ENCODE results near the gene LRG1.

LRG1 gene

GRCh38 chr19:4516199-4516938, 23.5 kb downstream of the LRG1 start:
- WGBS, 2 experiments (ENCODE audit: insufficient coverage in 2 of 2): 83 to 86% methylated on average over 12 to 14 of the region's 14 CpGs
- H3K36me3 ChIP-seq (ENCODE audit: control insufficient read depth, insufficient read depth, low read length): no peaks in the 10 kb centered on the region
- no peaks in the 10 kb centered on the region for H3K4me1 ChIP-seq (ENCODE audit: control insufficient read depth, insufficient read depth, low read length, poor library complexity, severe bottlenecking)

DNA sequence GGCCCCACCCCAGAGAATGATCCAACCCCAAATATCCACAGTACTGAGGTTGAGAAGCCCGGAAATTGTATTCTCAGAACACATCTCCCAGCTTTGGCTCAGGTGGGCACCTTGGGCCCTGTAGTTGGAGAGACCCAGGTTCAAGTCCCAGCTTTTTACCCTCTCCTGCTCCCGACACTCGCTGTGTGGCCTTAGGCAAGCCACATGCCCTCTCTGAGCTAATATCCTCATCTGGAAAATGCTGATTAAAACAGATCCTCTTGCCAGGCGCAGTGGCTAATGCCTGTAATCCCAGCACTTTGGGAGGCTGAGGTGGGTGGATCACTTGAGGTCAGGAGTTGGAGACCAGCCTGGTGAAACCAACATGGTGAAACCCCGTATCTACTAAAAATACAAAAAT, 24.1 kb downstream of the LRG1 start:
- 88 to 92% methylated on average over 4 to 5 of the region's 5 CpGs for WGBS, 2 experiments (ENCODE audit: insufficient coverage in 2 of 2)
- Histone ChIP-seq H3K27ac (ENCODE audit: low read depth, low read length, severe bottlenecking) (no peak overlapping the region), H3K36me3 (ENCODE audit: control insufficient read depth, insufficient read depth, low read length) (no peaks in the 10 kb centered on the region)

More at GRCh38 chr19:4516199-4516938, 23.5 kb downstream of the LRG1 start:
- Histone ChIP-seq H3K4me3 (ENCODE audit: extremely low read depth, insufficient read depth, low read length, poor library complexity, severe bottlenecking) (no peak overlapping the region), H3K9me3 (ENCODE audit: control insufficient read depth, low read length) (no peaks in the 10 kb centered on the region), H3K27ac (ENCODE audit: low read depth, low read length, severe bottlenecking) (no peak overlapping the region)

GRCh38 chr19:4513248-4513647, 26.6 kb downstream of the LRG1 start:
- 94 to 95% methylated on average over 17 of the region's 17 CpGs for WGBS, 2 experiments (ENCODE audit: insufficient coverage in 2 of 2)
- H3K27ac ChIP-seq (ENCODE audit: low read depth, low read length, severe bottlenecking): no peak overlapping the region
- no peaks in the 10 kb centered on the region for H3K4me1 ChIP-seq (ENCODE audit: control insufficient read depth, insufficient read depth, low read length, poor library complexity, severe bottlenecking)
- H3K36me3 ChIP-seq (ENCODE audit: control insufficient read depth, insufficient read depth, low read length): no peaks in the 10 kb centered on the region
- H3K4me3 ChIP-seq (ENCODE audit: extremely low read depth, insufficient read depth, low read length, poor library complexity, severe bottlenecking): no peak overlapping the region
- H3K9me3 ChIP-seq (ENCODE audit: control insufficient read depth, low read length): no peaks in the 10 kb centered on the region

More for the DNA sequence above, 24.1 kb downstream of the LRG1 start:
- H3K4me1 ChIP-seq (ENCODE audit: control insufficient read depth, insufficient read depth, low read length, poor library complexity, severe bottlenecking): no peaks in the 10 kb centered on the region
- H3K4me3 ChIP-seq (ENCODE audit: extremely low read depth, insufficient read depth, low read length, poor library complexity, severe bottlenecking): no peak overlapping the region
- no peaks in the 10 kb centered on the region for H3K9me3 ChIP-seq (ENCODE audit: control insufficient read depth, low read length)

DNA sequence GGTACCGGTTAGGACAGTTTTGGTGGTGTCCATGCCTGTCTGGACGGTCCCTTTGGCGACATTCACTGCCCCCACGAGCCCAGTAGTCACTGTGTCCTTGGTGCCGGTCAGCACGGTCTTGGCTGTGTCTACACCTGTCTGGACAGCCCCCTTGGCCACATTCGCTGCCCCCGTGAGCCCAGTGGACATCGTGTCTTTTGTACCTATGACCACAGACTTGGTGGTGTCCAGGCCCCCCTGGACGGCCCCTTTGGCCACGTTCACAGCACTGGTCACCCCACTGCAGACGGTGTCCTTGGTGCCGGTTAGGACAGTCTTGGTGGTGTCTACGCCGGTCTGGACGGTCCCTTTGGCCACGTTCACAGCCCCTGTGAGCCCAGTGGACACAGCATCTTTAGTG, 27.8 kb downstream of the LRG1 start:
- Histone ChIP-seq H3K4me3 (ENCODE audit: extremely low read depth, insufficient read depth, low read length, poor library complexity, severe bottlenecking) (no peak overlapping the region), H3K4me1 (ENCODE audit: control insufficient read depth, insufficient read depth, low read length, poor library complexity, severe bottlenecking) (no peaks in the 10 kb centered on the region), H3K36me3 (ENCODE audit: control insufficient read depth, insufficient read depth, low read length) (peaks cover 1% of the 10 kb centered on the region), H3K27ac (ENCODE audit: low read depth, low read length, severe bottlenecking) (no peak overlapping the region), H3K9me3 (ENCODE audit: control insufficient read depth, low read length) (no peaks in the 10 kb centered on the region)
- 87 to 89% methylated on average over 17 of the region's 17 CpGs for WGBS, 2 experiments (ENCODE audit: insufficient coverage in 2 of 2)

- Histone ChIP-seq H3K4me3 (ENCODE audit: extremely low read depth, insufficient read depth, low read length, poor library complexity, severe bottlenecking) (no peak overlapping the region), H3K27ac (ENCODE audit: low read depth, low read length, severe bottlenecking) (no peak overlapping the region), H3K9me3 (ENCODE audit: control insufficient read depth, low read length) (no peaks in the 10 kb centered on the region), H3K4me1 (ENCODE audit: control insufficient read depth, insufficient read depth, low read length, poor library complexity, severe bottlenecking) (peaks cover 5% of the 10 kb centered on the region), H3K36me3 (ENCODE audit: control insufficient read depth, insufficient read depth, low read length) (peaks cover 7% of the 10 kb centered on the region)
- WGBS, 2 experiments (ENCODE audit: insufficient coverage in 2 of 2): 82 to 85% methylated on average over 27 of the region's 27 CpGs
These were observed 28.4 kb downstream of the LRG1 start for GRCh38 chr19:4511300-4512054.

DNA sequence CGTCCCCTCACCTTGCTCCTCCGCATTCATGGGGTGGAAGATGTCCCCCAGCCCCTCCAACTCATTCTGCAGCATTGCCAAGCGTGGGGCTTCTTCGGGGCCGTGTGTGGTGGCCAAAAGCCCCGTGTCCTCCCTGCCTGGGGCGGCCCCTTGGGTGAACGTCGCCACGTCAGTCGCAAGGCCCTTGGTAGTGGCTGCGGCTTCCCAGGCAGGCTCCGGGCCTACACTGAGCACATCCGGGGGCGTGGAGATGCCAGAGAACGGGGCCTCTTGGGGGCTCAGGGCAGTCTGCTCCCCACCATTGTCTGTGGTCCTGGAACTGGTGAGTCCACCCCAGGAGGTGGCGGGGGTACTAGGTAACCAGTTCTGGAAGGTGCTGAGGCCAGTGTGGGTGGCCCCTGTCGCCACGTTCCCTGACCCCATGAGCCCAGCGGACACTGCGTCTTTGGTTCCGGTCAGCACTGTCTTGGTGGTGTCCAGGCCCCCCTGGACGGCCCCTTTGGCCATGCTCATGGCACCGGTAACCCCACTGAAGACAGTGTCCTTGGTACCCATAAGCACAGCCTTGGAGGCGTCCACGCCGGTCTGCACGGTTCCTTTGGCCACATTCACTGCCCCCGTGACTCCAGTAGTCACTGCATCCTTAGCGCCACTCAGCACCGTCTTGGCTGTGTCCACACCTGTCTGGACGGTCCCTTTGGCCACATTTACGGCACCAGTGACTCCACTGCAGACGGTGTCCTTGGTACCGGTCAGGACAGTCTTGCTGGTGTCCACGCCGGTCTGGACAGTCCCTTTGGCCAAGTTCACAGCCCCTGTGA, 29.2 kb downstream of the LRG1 start:
- Histone ChIP-seq H3K36me3 (ENCODE audit: control insufficient read depth, insufficient read depth, low read length) (peaks cover 14% of the 10 kb centered on the region), H3K27ac (ENCODE audit: low read depth, low read length, severe bottlenecking) (no peak overlapping the region), H3K9me3 (ENCODE audit: control insufficient read depth, low read length) (no peaks in the 10 kb centered on the region), H3K4me3 (ENCODE audit: extremely low read depth, insufficient read depth, low read length, poor library complexity, severe bottlenecking) (no peak overlapping the region), H3K4me1 (ENCODE audit: control insufficient read depth, insufficient read depth, low read length, poor library complexity, severe bottlenecking) (peaks cover 9% of the 10 kb centered on the region)
- 88 to 91% methylated on average over 33 to 34 of the region's 37 CpGs for WGBS, 2 experiments (ENCODE audit: insufficient coverage in 2 of 2)

GRCh38 chr19:4508698-4509097, 31.1 kb downstream of the LRG1 start:
- Histone ChIP-seq H3K4me3 (ENCODE audit: extremely low read depth, insufficient read depth, low read length, poor library complexity, severe bottlenecking) (no peak overlapping the region), H3K36me3 (ENCODE audit: control insufficient read depth, insufficient read depth, low read length) (peaks cover 25% of the 10 kb centered on the region), H3K9me3 (ENCODE audit: control insufficient read depth, low read length) (no peaks in the 10 kb centered on the region), H3K27ac (ENCODE audit: low read depth, low read length, severe bottlenecking) (no peak overlapping the region), H3K4me1 (ENCODE audit: control insufficient read depth, insufficient read depth, low read length, poor library complexity, severe bottlenecking) (peaks cover 9% of the 10 kb centered on the region)
- 88 to 96% methylated on average over 13 of the region's 21 CpGs for WGBS, 2 experiments (ENCODE audit: insufficient coverage in 2 of 2)

- no peaks in the 10 kb centered on the region for H3K9me3 ChIP-seq (ENCODE audit: control insufficient read depth, low read length)
- WGBS, 2 experiments (ENCODE audit: insufficient coverage in 2 of 2): 90% methylated on average over 15 to 17 of the region's 17 CpGs
- H3K4me1 ChIP-seq (ENCODE audit: control insufficient read depth, insufficient read depth, low read length, poor library complexity, severe bottlenecking): peaks cover 9% of the 10 kb centered on the region
- no peak overlapping the region for H3K27ac ChIP-seq (ENCODE audit: low read depth, low read length, severe bottlenecking)
- peaks cover 26% of the 10 kb centered on the region for H3K36me3 ChIP-seq (ENCODE audit: control insufficient read depth, insufficient read depth, low read length)
- H3K4me3 ChIP-seq (ENCODE audit: extremely low read depth, insufficient read depth, low read length, poor library complexity, severe bottlenecking): no peak overlapping the region
These were observed 32.0 kb downstream of the LRG1 start for GRCh38 chr19:4507804-4508203.

- 89 to 93% methylated on average over 12 of the region's 12 CpGs for WGBS, 2 experiments (ENCODE audit: insufficient coverage in 2 of 2)
- no peak overlapping the region for H3K4me3 ChIP-seq (ENCODE audit: extremely low read depth, insufficient read depth, low read length, poor library complexity, severe bottlenecking)
These were observed 32.7 kb downstream of the LRG1 start for GRCh38 chr19:4507150-4507452.

GRCh38 chr19:4506449-4507149, 33.2 kb downstream of the LRG1 start:
- Histone ChIP-seq H3K4me1 (ENCODE audit: control insufficient read depth, insufficient read depth, low read length, poor library complexity, severe bottlenecking) (peaks cover 9% of the 10 kb centered on the region), H3K9me3 (ENCODE audit: control insufficient read depth, low read length) (no peaks in the 10 kb centered on the region), H3K36me3 (ENCODE audit: control insufficient read depth, insufficient read depth, low read length) (peaks cover 36% of the 10 kb centered on the region), H3K27ac (ENCODE audit: low read depth, low read length, severe bottlenecking) (peak overlapping the region; percentile 53), H3K4me3 (ENCODE audit: extremely low read depth, insufficient read depth, low read length, poor library complexity, severe bottlenecking) (no peak overlapping the region)
- WGBS, 2 experiments (ENCODE audit: insufficient coverage in 2 of 2): 94 to 96% methylated on average over 9 to 17 of the region's 17 CpGs

More at GRCh38 chr19:4507150-4507452, 32.7 kb downstream of the LRG1 start:
- H3K27ac ChIP-seq (ENCODE audit: low read depth, low read length, severe bottlenecking): peak overlapping the region; percentile 53
- peaks cover 33% of the 10 kb centered on the region for H3K36me3 ChIP-seq (ENCODE audit: control insufficient read depth, insufficient read depth, low read length)
- H3K4me1 ChIP-seq (ENCODE audit: control insufficient read depth, insufficient read depth, low read length, poor library complexity, severe bottlenecking): peaks cover 9% of the 10 kb centered on the region
- no peaks in the 10 kb centered on the region for H3K9me3 ChIP-seq (ENCODE audit: control insufficient read depth, low read length)
